HG02885 (cell line): ENCODE results near the gene TVP23C.

Experiments
- ATAC-seq: cut with Tn5 transposase; IDR thresholded peaks from one replicate; pipeline ENCODE4 v1.9.1; 2021; ENCODE audit warnings: mild to moderate bottlenecking; ENCODE audit not compliant: unreplicated experiment, poor library complexity

TVP23C gene

DNA sequence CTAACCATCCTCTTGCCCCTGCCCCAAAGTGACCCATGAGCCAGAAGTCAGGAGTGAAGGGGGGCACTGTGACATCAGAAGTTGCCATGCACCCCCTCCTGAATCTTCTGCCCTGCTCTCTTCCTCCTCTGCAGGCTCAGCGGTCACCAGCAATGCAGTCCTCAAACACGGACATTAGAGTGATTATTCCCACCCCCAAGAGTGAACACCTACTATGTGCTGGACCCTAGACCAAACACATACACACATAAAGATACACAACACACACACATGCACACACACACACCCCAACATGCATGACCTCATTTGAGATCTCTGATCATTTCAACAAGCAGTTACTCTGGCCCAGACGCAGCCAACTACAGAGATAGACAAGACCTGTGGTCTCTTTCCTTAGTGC lies 95.7 kb downstream of the TVP23C start, which contains the start of gene CDRT4:
Gene CDRT4 (minus strand): TSS at position 30 of the 400 bp plus-strand sequence. CDS start 27,383 bp downstream, outside the sequence.
- no peak for ATAC-seq

DNA sequence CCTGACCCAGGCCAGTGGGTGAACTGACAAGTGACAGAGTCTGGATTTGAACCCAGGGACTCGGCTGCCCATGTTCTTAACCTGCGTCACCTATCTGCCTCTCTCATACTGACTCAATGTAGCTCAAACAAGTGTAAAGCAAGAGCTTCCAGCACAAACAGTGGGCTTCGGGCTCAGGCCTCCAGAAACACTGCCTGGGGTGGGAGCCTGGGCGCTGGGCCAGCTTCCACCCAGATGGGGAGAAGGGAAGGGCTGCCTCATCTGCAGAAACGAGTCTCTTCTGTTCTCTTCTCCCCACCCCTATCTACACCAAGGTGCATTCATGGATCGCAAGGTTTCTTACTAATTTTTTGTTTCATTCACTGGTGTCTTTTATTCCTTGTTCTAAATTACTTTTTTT lies 97.2 kb downstream of the TVP23C start:
- ATAC-seq: no peak

DNA sequence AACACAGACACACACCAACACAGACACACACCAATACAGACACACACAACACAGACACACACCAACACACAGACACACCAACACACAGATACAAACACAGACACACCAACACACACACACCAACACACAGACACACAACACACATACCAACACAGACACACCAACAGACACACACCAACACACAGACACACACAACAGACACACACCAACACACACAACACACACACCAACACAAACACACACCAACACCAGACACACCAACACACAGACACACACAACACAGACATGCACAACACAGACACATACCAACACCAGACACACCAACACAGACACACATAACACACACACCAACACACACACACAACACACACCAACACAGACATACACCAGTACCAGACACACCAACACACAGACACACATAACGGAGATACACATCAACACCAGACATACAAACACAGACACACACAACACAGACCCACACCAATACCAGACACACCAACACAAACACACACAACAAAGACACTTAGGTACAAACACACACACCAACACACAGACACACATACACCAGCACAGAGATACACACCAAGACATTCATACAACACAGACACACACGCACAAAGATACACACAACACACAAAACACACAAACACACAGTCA lies 98.1 kb downstream of the TVP23C start:
- ATAC-seq: no peak

DNA sequence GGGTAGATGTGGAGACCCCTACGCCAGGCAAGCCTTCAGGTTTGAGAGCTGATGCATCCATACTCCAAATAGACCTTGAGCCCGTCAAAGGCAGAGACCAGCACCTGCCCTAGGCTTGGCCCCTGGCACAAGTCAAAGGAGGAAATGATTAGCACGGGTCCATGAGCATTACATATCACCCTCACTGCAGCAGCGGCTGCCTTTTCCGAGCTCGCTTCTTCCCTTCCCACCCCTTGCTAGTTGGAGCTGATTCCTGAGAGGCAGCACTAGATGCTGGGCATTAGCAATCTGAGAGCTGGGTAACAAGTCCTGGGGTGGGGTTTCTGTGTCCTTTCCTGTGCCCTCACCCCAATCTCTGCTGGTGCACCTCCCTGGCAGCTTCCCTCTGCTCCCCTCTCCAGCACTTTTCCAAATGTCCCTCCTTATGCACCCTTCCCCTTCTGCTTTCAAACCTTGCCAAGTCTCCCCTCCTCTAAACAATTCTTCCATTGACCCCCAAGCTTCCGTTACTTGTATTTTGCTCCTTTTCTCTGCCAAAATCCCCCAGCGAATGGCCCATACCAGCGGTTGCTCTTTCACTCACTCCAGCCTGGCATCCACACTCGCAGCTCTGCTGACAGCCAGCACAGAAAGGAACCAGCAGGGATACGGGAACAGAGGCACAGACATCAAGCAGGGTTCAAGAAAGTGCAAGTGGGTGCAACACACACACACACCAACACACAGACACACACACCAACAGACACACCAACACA lies 98.9 kb downstream of the TVP23C start:
- ATAC-seq: no peak

DNA sequence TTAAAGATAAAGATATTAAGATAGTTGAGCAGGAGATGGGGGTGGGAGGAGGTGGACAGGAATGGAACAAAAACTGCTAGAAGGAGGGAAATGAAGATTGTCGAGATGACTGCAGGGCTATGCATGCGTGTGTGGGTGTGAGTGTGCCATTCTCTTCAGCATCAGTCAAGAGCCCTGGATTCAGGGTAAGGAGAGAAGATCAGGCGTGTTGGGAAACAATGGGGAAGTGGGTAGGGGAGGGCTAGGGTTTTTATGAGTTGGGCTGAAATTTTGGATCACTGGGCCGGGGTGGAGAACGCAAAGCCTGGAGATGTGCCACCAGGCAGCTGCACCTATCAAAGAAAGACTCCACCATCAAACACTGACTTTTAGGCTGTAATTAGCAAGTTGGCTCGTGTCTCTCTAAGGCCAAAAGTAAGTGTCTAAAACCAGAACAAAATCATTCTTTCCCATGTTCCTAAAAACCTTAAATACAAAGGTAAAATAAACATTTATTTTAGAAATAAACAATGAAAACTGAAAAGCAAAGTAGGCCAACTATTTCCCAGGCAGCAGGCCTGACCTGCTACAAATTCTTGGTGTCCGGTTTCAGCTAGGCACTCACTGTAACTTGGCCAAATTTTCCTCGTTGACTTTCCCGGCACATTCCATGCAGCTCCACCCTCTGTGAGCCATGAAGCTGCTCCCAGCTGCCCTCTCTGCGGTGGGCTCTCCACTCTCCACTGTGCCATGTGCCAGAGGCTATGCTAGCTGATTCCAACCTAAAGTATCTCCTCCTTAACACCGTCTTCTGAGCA lies 100.1 kb downstream of the TVP23C start:
- no peak for ATAC-seq

DNA sequence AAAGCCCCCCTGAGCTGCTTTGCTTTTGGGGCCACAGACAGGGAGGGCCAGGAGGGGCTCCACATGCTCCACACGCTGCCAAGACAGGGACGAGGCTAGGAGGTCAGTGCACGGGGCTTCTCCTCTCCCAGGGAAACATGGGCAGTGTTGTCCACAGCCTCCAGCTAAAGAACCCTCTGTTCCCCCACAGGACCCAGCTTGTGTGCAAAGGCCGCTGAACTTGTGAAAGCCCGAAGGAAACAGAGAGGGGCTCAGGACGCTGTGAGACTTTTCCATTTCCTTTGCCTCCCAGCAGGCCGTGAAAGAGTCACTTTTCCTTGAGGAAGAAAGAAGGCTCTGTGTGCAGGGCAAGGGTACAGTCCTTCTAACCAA lies 105.6 kb downstream of the TVP23C start:
- ATAC-seq: no peak

DNA sequence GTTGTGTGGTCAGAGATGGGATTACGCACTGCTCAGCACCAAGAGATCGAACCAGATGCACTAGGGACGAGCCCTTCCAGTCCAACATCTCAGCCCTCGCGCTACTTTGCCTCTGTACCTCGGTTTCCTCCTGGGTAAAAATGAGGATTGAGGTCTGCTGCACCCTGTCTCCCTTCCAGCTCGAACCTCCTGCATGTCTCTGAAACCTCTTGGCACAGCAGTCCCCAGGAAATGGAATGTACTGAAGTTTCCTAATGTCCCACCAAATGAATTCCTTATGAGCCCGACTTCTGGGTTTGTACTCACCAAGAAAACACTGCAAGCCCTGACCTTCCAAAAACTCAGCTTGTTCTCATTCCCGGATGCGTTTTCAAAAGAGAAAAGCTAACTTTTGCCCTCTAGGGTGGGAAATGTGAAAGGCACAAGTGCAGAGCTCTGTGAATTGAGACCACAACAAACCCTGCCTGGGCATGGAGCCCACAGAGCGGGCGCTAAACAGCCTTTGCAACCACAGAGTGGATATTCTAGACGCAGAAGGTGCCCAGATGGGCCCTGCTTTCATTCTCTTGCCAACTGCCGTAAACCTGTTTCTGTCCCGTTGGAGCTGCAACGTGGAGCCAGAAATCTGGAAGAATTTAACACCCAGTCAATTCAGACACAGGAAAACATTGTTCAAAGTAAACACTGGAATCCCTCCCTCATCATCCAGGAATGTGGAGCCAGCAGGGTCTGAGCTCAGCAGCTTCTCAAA lies 106.1 kb downstream of the TVP23C start:
- ATAC-seq: no peak

DNA sequence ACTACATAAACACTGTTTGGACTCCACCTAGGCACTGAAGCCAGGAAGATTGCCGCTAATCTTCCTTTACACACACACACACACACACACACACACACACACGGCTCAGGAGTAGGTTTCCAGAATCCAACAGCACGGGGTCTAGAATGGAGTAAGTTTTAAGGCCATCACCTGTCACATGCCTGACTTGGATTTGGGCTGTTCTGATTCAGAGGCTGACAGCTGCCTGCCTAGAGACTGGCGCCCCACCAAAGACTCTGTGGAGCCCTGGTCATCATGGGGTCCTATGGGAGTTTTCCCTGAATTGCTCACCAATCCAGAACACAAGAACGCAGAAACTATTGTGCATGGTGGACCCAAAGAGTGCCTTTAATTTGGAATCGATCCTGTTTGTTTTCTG lies 106.8 kb downstream of the TVP23C start:
- ATAC-seq: no peak

DNA sequence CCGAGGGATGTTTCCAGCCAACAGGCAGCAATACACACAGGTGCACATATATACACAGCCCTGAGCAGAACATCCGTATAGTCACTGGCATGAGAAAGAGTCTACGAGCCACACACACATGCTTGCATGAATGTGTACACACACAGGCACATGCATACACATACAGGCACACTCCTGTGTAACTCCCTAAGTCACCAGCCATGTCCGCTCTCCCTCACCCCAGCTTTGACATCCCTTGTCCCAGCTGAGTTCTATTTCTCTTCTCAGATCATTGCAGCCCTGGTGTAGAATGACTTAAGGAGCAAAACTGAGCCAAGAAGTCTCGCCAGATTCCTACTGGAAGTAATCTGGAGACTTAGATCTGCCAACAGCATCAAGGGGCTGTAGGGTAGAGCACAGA lies 108.9 kb downstream of the TVP23C start:
- ATAC-seq: no peak

DNA sequence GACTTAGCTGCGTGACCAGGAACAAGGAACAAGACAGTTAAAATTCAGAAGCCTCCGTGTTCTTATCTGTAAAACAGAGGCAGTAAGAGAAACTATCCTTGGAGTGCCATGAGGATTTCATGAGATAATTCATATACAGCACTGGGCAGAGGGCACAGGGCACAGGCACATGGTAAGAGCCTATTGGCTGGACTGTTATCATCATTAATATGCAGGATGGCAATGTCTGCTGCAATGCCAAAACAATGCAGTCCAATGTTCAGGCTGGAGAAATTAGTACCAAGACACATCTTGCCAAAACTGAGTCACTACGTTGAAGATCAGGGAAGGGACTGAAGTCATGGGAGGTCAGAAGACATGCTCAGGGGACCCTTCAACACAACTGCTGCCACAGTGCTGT lies 109.5 kb downstream of the TVP23C start:
- ATAC-seq: no peak

DNA sequence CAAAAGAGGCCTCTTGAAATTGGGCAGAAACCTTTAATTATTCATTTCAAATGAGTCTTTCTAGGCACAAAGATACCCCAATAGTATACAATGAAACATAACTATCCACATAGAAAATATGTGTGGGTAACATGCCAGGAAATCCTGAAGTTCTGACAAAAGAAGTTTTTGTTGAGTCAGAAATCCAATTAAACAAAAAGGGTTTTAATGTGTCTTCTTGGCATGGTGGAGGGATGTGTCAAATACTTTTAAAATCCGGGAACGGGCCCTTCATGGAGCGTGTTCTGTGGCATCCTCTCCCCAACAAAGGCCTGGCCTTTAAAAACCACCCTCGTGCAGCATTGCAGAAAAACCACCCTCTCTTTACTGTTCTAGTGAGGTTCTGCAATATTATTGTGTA lies 110.0 kb downstream of the TVP23C start:
- ATAC-seq: no peak

DNA sequence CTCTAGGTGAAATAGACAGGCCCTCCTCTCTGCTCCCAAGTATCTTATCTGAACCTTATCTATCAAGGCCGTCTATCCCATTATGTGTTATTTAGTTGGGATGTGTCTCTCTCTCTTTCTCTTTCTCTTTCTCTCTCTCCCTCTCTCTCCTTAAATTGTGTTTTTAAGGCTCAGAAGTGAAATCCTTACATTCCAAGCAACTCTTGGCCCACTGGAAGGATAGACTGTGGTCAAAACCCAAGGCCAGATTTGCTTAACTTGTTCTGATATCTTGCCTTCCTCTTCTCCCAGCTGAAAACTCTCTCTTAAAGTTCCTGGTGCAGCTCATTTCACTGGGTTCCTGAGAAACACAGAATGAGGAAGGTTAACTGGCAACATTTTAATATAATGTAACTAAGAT lies 110.5 kb downstream of the TVP23C start:
- no peak for ATAC-seq
